G401 (cell line): ENCODE data around the gene CIITA. TPM values are rescaled to one million over a fixed set of nuclear protein-coding genes. Genes with fewer than 3 reads are reported as not detected.
A peak's percentile ranks its signal among the peaks of the same experiment; 100 is the strongest.
"Not testable (repeated sequence)": the region's sequence is repeated elsewhere in the genome, so short reads cannot be mapped to it uniquely, and the experiment has no call there.

Source experiments
- DNase-seq: peaks from one replicate; pipeline ENCODE4 v3.0.0-alpha.2; 2015; ENCODE audit warnings: low spot score
- in situ Hi-C: cut with HindIII; loops from 2 replicates; pipeline ENCODE4 v1.10.0; 2016; ENCODE audit warnings: low sequenced_read_pairs, mixed read lengths
- total RNA-seq: library from RNA; depleted of rRNA; stranded (reverse); fragments of >200 nt; shearing (Covaris generic); gene quantifications from 2 replicates; pipeline ENCODE4 v1.2.3, GENCODE V29; 2014; rRNA removed

CIITA gene
- not detected in 2 replicates for total RNA-seq

- DNase-seq: peak; percentile 15
- in situ Hi-C loops: no loop called here
Observed at GRCh38 chr16:10876799-10877341, at the start of gene CIITA. CIITA (plus strand) TSS chr16:10877202; CDS start chr16:10877331, 129 bp downstream.

- DNase-seq: peak; percentile 72
- in situ Hi-C loops: no loop called here
Observed at GRCh38 chr16:10827691-10828341, 49.2 kb upstream of the CIITA start.

GRCh38 chr16:10828851-10829366 is 48.1 kb upstream of the CIITA start:
- in situ Hi-C loops: no loop called here
- peak; percentile 94 for DNase-seq

GRCh38 chr16:10829390-10830098 is 47.5 kb upstream of the CIITA start:
- DNase-seq, in situ Hi-C loops: not testable (repeated sequence)

- in situ Hi-C loops, DNase-seq: not testable (repeated sequence)
Observed at GRCh38 chr16:10830240-10830639, 46.8 kb upstream of the CIITA start.

- in situ Hi-C loops: no loop called here
- no peak for DNase-seq
Observed at GRCh38 chr16:10831894-10832886, 44.8 kb upstream of the CIITA start.

- no peak for DNase-seq
- in situ Hi-C loops: no loop called here
Observed at GRCh38 chr16:10833271-10833670, 43.7 kb upstream of the CIITA start.

GRCh38 chr16:10834130-10834529 is 42.9 kb upstream of the CIITA start:
- in situ Hi-C loops: no loop called here
- no peak for DNase-seq

- DNase-seq: no peak
- in situ Hi-C loops: no loop called here
Observed at GRCh38 chr16:10834766-10835165, 42.2 kb upstream of the CIITA start.

- in situ Hi-C loops: no loop called here
- DNase-seq: no peak
Observed at GRCh38 chr16:10835281-10835931, 41.6 kb upstream of the CIITA start.

- in situ Hi-C loops: no loop called here
- no peak for DNase-seq
Observed at GRCh38 chr16:10836174-10836853, 40.7 kb upstream of the CIITA start.

- no peak for DNase-seq
- in situ Hi-C loops: no loop called here
Observed at GRCh38 chr16:10838621-10839278, 38.3 kb upstream of the CIITA start.

GRCh38 chr16:10839279-10839666 is 37.7 kb upstream of the CIITA start:
- DNase-seq: peak; percentile 84
- in situ Hi-C loops: no loop called here

GRCh38 chr16:10840703-10841102 is 36.3 kb upstream of the CIITA start:
- in situ Hi-C loops: no loop called here
- no peak for DNase-seq

- in situ Hi-C loops: no loop called here
Observed at GRCh38 chr16:10846213-10846998, 30.6 kb upstream of the CIITA start.

GRCh38 chr16:10847176-10847575 is 29.8 kb upstream of the CIITA start:
- no peak for DNase-seq
- in situ Hi-C loops: no loop called here

More at GRCh38 chr16:10846213-10846998, 30.6 kb upstream of the CIITA start:
- no peak for DNase-seq
